ENCODE measurements around the gene PKIG.

- TF ChIP-seq EZH2phosphoT487 (IDR thresholded peaks at IDR 0.05) = no peak
- TF ChIP-seq CTCF (IDR thresholded peaks at IDR 0.05) = no peak
Measured at GRCh38 chr20:44622501-44623270, 40.3 kb downstream of the PKIG start.
